Memory B cell (primary cell): ENCODE results near the gene ZMIZ1.
A peak's percentile ranks its signal among the peaks of the same experiment; 100 is the strongest.

ENCODE experiments used
- ATAC-seq: fragments of 150-1000 bp; cut with Tn5 transposase; 2 replicates; pipeline ENCODE4 v1.10.0; 2021; ENCODE audit warnings: low read depth, mild to moderate bottlenecking, moderate library complexity
- DNase-seq, 2 donors: peaks; one replicate each; pipeline ENCODE4 v3.0.0; 2022; ENCODE audit warnings: low spot score in 2 of 2
- H3K27ac Mint-ChIP-seq: one replicate; pipeline ENCODE4 v1.8.0; 2022; ENCODE audit warnings: mild to moderate bottlenecking, moderate library complexity, mixed read lengths
- H3K27me3 Mint-ChIP-seq: one replicate; pipeline ENCODE4 v1.8.0; 2022; ENCODE audit warnings: mixed read lengths
- H3K36me3 Mint-ChIP-seq: one replicate; pipeline ENCODE4 v1.8.0; 2022; ENCODE audit warnings: mild to moderate bottlenecking, mixed read lengths
- H3K4me1 Mint-ChIP-seq: one replicate; pipeline ENCODE4 v1.8.0; 2022; ENCODE audit warnings: mixed read lengths
- H3K4me3 Mint-ChIP-seq: one replicate; pipeline ENCODE4 v1.8.0; 2022; ENCODE audit warnings: mild to moderate bottlenecking, moderate library complexity, mixed read lengths
- H3K9me3 Mint-ChIP-seq: one replicate; pipeline ENCODE4 v1.8.0; 2022; ENCODE audit warnings: mixed read lengths

ZMIZ1 gene

DNA sequence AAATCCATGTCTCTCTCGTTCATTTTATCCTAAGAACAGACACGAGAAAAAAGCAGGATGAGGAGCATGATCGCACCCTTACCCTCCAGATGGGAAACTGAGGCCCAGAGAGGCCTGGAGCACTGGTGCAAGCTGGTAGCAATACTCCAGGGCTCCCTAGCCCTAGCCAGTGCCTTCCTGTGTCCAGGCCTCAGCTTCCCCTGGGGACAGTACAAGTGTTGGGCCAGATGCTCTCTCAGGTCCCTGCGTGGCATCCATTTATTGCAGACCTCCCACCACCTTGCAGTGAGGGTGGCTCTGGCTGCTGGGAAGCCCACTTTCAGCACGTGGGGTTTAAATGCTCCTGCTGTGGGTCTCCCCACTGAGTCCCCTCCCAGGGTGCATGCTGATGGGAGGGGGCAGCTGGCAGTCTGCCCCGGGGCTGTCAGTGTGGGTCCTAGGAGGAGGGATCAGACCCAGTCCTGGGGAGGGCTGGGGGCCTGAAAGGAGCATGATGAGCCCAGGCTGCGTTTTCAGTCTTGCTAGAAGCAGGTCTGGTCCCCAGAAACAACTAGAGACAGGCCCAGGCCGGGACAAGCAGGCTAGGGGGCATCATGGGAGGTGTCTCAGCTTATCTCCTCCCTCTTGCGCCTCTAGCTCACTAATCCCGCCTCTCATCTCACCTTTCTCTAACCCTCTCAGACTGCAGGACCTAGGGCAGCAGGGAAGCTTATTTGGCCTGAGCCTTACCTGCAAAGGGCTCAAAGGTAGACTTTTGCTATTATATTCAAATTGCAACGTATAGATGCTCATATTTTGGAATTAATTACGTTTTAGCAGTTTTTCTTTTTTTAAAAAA is 277.8 kb downstream of the ZMIZ1 start:
- Mint-ChIP-seq H3K4me3 (no peak overlapping the region), H3K9me3 (no peaks in the 10 kb centered on the region), H3K36me3 (peaks cover 9% of the 10 kb centered on the region), H3K4me1 (peaks cover 7% of the 10 kb centered on the region), H3K27ac (peak overlapping the region; percentile 95), H3K27me3 (no peaks in the 10 kb centered on the region)
- DNase-seq (no peak), ATAC-seq (no peak)

- DNase-seq (peak; percentile 97 to 100), ATAC-seq (peak; percentile 83)
- Mint-ChIP-seq H3K4me3 (peak within 1 kb of the TSS; percentile 83), H3K9me3 (no peaks in the 10 kb centered on the region), H3K27ac (peak within 1 kb of the TSS; percentile 95), H3K4me1 (peaks cover 7% of the 10 kb centered on the region), H3K36me3 (peaks cover 12% of the 10 kb centered on the region), H3K27me3 (no peaks in the 10 kb centered on the region)
Observed at GRCh38 chr10:79347226-79347893, 278.6 kb downstream of the ZMIZ1 start, which contains the start of gene PPIF. PPIF (plus strand) TSS chr10:79347469; CDS start chr10:79347549, 80 bp downstream.

- Mint-ChIP-seq H3K4me3 (peak overlapping the region; percentile 83), H3K27ac (peak overlapping the region; percentile 95), H3K36me3 (peaks cover 13% of the 10 kb centered on the region), H3K27me3 (no peaks in the 10 kb centered on the region), H3K4me1 (peaks cover 7% of the 10 kb centered on the region), H3K9me3 (no peaks in the 10 kb centered on the region)
- ATAC-seq (peak; percentile 72), DNase-seq (peak; percentile 68 to 74)
Observed at GRCh38 chr10:79347894-79348639, 279.3 kb downstream of the ZMIZ1 start.

DNA sequence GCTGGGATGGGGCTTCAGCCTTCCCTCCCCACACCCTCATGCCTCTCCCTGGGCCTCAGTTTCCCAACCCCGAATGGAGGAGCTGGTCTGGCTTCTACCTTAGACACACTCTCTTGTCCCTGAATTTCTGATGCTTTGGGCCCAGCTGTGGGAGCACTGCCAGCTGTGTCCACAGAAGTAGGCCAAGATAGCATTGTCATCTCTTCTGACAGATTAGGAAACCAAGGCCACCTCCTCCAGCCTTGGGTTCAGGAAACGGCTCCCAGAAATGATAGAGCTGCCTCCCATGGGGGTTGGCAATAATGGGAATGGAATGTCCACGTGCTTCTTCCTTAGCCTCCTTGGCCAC is 279.8 kb downstream of the ZMIZ1 start:
- peak overlapping the region; percentile 95 for H3K27ac Mint-ChIP-seq
- peaks cover 11% of the 10 kb centered on the region for H3K4me1 Mint-ChIP-seq
- no peak for DNase-seq
- peak overlapping the region; percentile 83 for H3K4me3 Mint-ChIP-seq
- no peak for ATAC-seq
- no peaks in the 10 kb centered on the region for H3K27me3 Mint-ChIP-seq
- no peaks in the 10 kb centered on the region for H3K9me3 Mint-ChIP-seq
- peaks cover 18% of the 10 kb centered on the region for H3K36me3 Mint-ChIP-seq

DNA sequence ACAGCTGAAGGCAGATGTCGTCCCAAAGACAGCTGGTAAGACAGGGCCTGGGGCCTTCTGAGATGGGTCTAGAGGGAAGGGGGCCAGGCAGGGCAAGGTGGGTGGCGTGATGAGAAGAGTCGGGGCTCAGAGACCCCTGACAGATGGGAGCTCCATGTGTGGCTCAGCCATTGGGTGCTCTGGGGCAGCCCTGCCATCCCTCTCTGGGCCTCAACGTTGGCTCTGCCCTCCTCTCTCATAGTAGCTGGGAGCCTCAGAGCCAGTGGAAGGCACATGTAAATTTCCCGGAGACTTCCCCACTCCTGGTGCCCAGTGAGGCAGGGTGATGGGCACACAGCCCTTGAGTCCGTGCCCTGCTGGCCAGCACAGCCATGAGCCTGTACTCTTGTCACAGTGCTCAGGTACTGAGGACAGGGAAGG is 280.3 kb downstream of the ZMIZ1 start:
- Mint-ChIP-seq H3K4me3 (peak overlapping the region; percentile 83), H3K4me1 (peaks cover 15% of the 10 kb centered on the region), H3K9me3 (no peaks in the 10 kb centered on the region), H3K27ac (peak overlapping the region; percentile 95), H3K27me3 (no peaks in the 10 kb centered on the region), H3K36me3 (peaks cover 21% of the 10 kb centered on the region)
- DNase-seq (no peak), ATAC-seq (no peak)

GRCh38 chr10:79349766-79350406 is 281.1 kb downstream of the ZMIZ1 start:
- H3K27ac Mint-ChIP-seq: peak overlapping the region; percentile 95
- H3K9me3 Mint-ChIP-seq: no peaks in the 10 kb centered on the region
- H3K27me3 Mint-ChIP-seq: no peaks in the 10 kb centered on the region
- H3K36me3 Mint-ChIP-seq: peaks cover 22% of the 10 kb centered on the region
- ATAC-seq (no peak), DNase-seq (no peak)
- no peak overlapping the region for H3K4me3 Mint-ChIP-seq
- H3K4me1 Mint-ChIP-seq: peaks cover 17% of the 10 kb centered on the region

DNA sequence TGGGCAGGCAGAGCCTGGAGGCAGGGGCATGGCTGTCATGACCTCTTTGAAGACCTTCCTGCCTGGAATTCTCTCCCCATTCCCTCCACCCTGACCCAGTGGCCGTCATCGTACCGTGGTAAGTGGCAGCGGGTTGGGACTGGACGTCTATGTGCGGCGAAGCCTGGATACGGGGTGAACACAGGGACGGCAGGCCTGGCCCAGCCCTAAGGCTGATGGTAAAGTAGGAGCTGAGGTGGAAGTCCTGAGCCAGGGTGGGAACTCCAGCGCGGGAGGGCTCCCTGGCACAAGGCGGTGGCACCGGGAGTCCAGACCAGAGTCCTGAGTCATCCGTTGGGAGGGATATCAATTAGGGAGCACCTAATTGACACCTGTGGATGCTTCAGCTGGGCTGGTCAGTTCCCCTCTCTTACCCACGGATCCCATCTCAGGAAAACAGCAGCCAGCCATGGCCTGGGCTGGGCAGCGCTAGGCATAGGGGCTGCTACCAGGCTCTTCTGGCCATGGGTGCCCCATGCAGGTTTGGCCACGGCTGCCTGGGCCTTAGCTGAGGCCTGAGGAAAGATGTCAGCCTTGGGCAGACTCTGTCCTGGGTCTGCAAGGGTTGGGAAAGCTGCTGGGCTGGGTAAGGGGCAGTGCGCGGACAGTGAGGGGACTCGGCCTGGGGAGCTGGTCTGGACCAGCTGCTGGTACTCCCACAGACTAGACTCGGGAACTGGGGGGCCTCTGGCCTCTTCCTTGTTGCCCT is 281.8 kb downstream of the ZMIZ1 start:
- Mint-ChIP-seq H3K36me3 (peaks cover 26% of the 10 kb centered on the region), H3K9me3 (no peaks in the 10 kb centered on the region), H3K27me3 (no peaks in the 10 kb centered on the region), H3K4me1 (peaks cover 21% of the 10 kb centered on the region), H3K27ac (no peak overlapping the region), H3K4me3 (no peak overlapping the region)
- DNase-seq (no peak), ATAC-seq (no peak)

GRCh38 chr10:79351332-79351731 is 282.6 kb downstream of the ZMIZ1 start:
- H3K36me3 Mint-ChIP-seq: peaks cover 32% of the 10 kb centered on the region
- no peaks in the 10 kb centered on the region for H3K9me3 Mint-ChIP-seq
- ATAC-seq: no peak
- no peak overlapping the region for H3K4me3 Mint-ChIP-seq
- H3K27me3 Mint-ChIP-seq: no peaks in the 10 kb centered on the region
- DNase-seq: no peak
- no peak overlapping the region for H3K27ac Mint-ChIP-seq
- H3K4me1 Mint-ChIP-seq: peaks cover 29% of the 10 kb centered on the region

- no peak for DNase-seq
- Mint-ChIP-seq H3K4me3 (no peak overlapping the region), H3K27ac (peak overlapping the region; percentile 10), H3K27me3 (no peaks in the 10 kb centered on the region), H3K9me3 (no peaks in the 10 kb centered on the region), H3K36me3 (peaks cover 36% of the 10 kb centered on the region), H3K4me1 (peaks cover 30% of the 10 kb centered on the region)
- ATAC-seq: no peak
Observed at GRCh38 chr10:79352035-79352877, 283.5 kb downstream of the ZMIZ1 start.

GRCh38 chr10:79353000-79353406 is 284.2 kb downstream of the ZMIZ1 start:
- H3K27ac Mint-ChIP-seq: no peak overlapping the region
- DNase-seq: peak in 1 of 2 donors; percentile 7
- no peak for ATAC-seq
- H3K4me1 Mint-ChIP-seq: peaks cover 31% of the 10 kb centered on the region
- no peak overlapping the region for H3K4me3 Mint-ChIP-seq
- H3K9me3 Mint-ChIP-seq: no peaks in the 10 kb centered on the region
- H3K36me3 Mint-ChIP-seq: peaks cover 38% of the 10 kb centered on the region
- H3K27me3 Mint-ChIP-seq: no peaks in the 10 kb centered on the region

- H3K9me3 Mint-ChIP-seq: no peaks in the 10 kb centered on the region
- DNase-seq (no peak), ATAC-seq (no peak)
- H3K27ac Mint-ChIP-seq: peak overlapping the region; percentile 68
- H3K27me3 Mint-ChIP-seq: no peaks in the 10 kb centered on the region
- H3K4me3 Mint-ChIP-seq: no peak overlapping the region
- H3K36me3 Mint-ChIP-seq: peaks cover 38% of the 10 kb centered on the region
- peaks cover 31% of the 10 kb centered on the region for H3K4me1 Mint-ChIP-seq
Observed at GRCh38 chr10:79353726-79354125, 285.0 kb downstream of the ZMIZ1 start.

DNA sequence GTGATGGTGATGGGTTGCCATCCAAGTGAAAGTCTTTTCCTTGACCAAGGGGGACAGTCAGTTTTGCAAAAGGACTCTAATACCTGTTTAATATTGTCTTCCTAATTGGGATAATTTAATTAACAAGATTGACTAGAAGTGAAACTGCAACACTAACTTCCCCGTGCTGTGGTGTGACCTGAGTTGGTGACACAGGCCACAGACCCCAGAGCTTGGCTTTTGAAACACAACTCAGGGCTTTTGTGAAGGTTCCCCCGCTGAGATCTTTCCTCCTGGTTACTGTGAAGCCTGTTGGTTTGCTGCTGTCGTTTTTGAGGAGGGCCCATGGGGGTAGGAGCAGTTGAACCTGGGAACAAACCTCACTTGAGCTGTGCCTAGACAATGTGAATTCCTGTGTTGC is 285.4 kb downstream of the ZMIZ1 start:
- DNase-seq (no peak), ATAC-seq (peak; percentile 70)
- H3K27ac Mint-ChIP-seq: peak overlapping the region; percentile 68
- no peak overlapping the region for H3K4me3 Mint-ChIP-seq
- H3K27me3 Mint-ChIP-seq: no peaks in the 10 kb centered on the region
- H3K9me3 Mint-ChIP-seq: no peaks in the 10 kb centered on the region
- peaks cover 31% of the 10 kb centered on the region for H3K4me1 Mint-ChIP-seq
- H3K36me3 Mint-ChIP-seq: peaks cover 38% of the 10 kb centered on the region
